ENCODE results near the gene FAM171A2.

DNA sequence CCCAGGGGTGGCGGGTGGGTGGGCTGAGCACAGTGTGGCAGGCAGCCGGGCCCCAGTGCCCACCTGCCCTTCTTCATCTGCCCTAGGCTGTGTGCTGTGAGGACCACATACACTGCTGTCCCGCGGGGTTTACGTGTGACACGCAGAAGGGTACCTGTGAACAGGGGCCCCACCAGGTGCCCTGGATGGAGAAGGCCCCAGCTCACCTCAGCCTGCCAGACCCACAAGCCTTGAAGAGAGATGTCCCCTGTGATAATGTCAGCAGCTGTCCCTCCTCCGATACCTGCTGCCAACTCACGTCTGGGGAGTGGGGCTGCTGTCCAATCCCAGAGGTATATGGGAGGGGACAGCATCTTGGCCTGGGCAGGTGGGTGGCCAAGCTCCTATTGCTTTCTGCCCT is 12.2 kb downstream of the FAM171A2 start:
- TF ChIP-seq CTCF (IDR thresholded peaks at IDR 0.05; ENCODE audit: insufficient read depth, low read length), result no peak
- no peak for TF ChIP-seq REST (IDR thresholded peaks at IDR 0.05; ENCODE audit: insufficient replicate concordance, low read depth)
